NOMO-1 treated with DMSO at 0.1 percent for 48 hours (cell line): ENCODE measurements around the gene OSGEPL1.
A peak's percentile ranks its signal among the peaks of the same experiment; 100 is the strongest.
"Not testable (repeated sequence)": the region's sequence is repeated elsewhere in the genome, so short reads cannot be mapped to it uniquely, and the experiment has no call there.

ENCODE experiments used
- DNase-seq: peaks from one replicate; lab custom pipeline; 2025; ENCODE audit not compliant: unreplicated experiment; lab: John Stamatoyannopoulos, UW

OSGEPL1 gene

GRCh38 chr2:189762551-189763298, at the start of gene OSGEPL1:
OSGEPL1 (minus strand) TSS chr2:189762792; CDS start chr2:189761640, 1,152 bp downstream.
- peak; percentile 89 for DNase-seq

GRCh38 chr2:189803431-189803830, 40.8 kb upstream of the OSGEPL1 start:
- DNase-seq = no peak

- no peak for DNase-seq
Measured at GRCh38 chr2:189802396-189802912, 39.9 kb upstream of the OSGEPL1 start.

GRCh38 chr2:189799531-189799930, 36.9 kb upstream of the OSGEPL1 start:
- DNase-seq = no peak

GRCh38 chr2:189799030-189799331, 36.4 kb upstream of the OSGEPL1 start:
- DNase-seq = no peak

GRCh38 chr2:189798312-189799029, 35.9 kb upstream of the OSGEPL1 start:
- peak; percentile 31 for DNase-seq

GRCh38 chr2:189797902-189798301, 35.3 kb upstream of the OSGEPL1 start:
- no peak for DNase-seq

GRCh38 chr2:189794310-189794709, 31.7 kb upstream of the OSGEPL1 start:
- no peak for DNase-seq

GRCh38 chr2:189791338-189792042, 28.9 kb upstream of the OSGEPL1 start:
- no peak for DNase-seq

GRCh38 chr2:189783927-189784867, 21.6 kb upstream of the OSGEPL1 start, which contains the start of the genes ORMDL1 and PMS1:
ORMDL1 (minus strand) TSS chr2:189784339; CDS start chr2:189782595, 1,744 bp downstream.
PMS1 (plus strand) TSS chr2:189784450; CDS start chr2:189791810, 7,360 bp downstream.
- DNase-seq = peak; percentile 90

GRCh38 chr2:189783451-189783926, 20.9 kb upstream of the OSGEPL1 start:
- peak; percentile 47 for DNase-seq

- DNase-seq = peak; percentile 66
Measured at GRCh38 chr2:189782221-189782671, 19.7 kb upstream of the OSGEPL1 start.

GRCh38 chr2:189772212-189772611, 9.6 kb upstream of the OSGEPL1 start:
- no peak for DNase-seq

- DNase-seq = no peak
Measured at GRCh38 chr2:189770590-189771322, 8.2 kb upstream of the OSGEPL1 start.

- DNase-seq = no peak
Measured at GRCh38 chr2:189763908-189764661, 1.5 kb upstream of the OSGEPL1 start.

- DNase-seq = no peak
Measured at GRCh38 chr2:189762229-189762550, 402 bp downstream of the OSGEPL1 start.

- DNase-seq = not testable (repeated sequence)
Measured at GRCh38 chr2:189760154-189760553, 2.4 kb downstream of the OSGEPL1 start.

GRCh38 chr2:189756311-189756952, 6.2 kb downstream of the OSGEPL1 start:
- no peak for DNase-seq
